Tibial artery (tissue), 4 donors: ENCODE results near the gene TTBK2.

Experiments
- DNase-seq, 2 donors: peaks; one replicate each; pipeline ENCODE4 v3.0.0-alpha.2; 2019
- H3K27ac ChIP-seq, 2 donors: fragments of 200-600 bp; sonication (generic) in 1 of 2; 1 replicate in 1 of 2; 2 replicates in 1 of 2; pipeline ENCODE4 v1.5.1; 2018 to 2019; ENCODE audit warnings: mild to moderate bottlenecking in 1 of 2
- H3K27me3 ChIP-seq, 2 donors: fragments of 200-600 bp; sonication (generic) in 1 of 2; one replicate each; pipeline versions ENCODE4 v1.5.1 to v1.6.0; 2016 to 2019
- H3K36me3 ChIP-seq, 3 donors: fragments of 200-600 bp; sonication (generic) in 2 of 3; one replicate each; pipeline ENCODE4 v1.5.1; 2016 to 2019; ENCODE audit warnings: mild to moderate bottlenecking in 2 of 3
- H3K4me1 ChIP-seq, 4 donors: fragments of 200-600 bp; sonication (generic) in 2 of 4; 1 replicate in 3 of 4; 2 replicates in 1 of 4; pipeline ENCODE4 v1.5.1; 2016 to 2019
- H3K4me3 ChIP-seq, 2 donors: fragments of 200-600 bp; sonication (generic) in 1 of 2; 1 replicate in 1 of 2; 2 replicates in 1 of 2; pipeline ENCODE4 v1.5.1; 2018 to 2019; ENCODE audit warnings: mild to moderate bottlenecking in 2 of 2
- H3K9me3 ChIP-seq, 3 donors: fragments of 200-600 bp; sonication (generic) in 1 of 3; one replicate each; pipeline ENCODE4 v1.5.1; 2016 to 2019
- intact Hi-C: fragments of 100-400 bp; cut with DNase I; formaldehyde crosslinking; loops from one replicate; pipeline ENCODE4 v1.15.0; 2023; ENCODE audit warnings: low total_unique reads
- TF ChIP-seq, protein P1 (sequence below), 2 experiments: fragments of 200-600 bp in 1 of 2; fragments of 450-650 bp in 1 of 2; IDR thresholded peaks; one replicate each; pipeline ENCODE4 v1.5.1; 2017 to 2019; ENCODE audit warnings: antibody characterized with exemption in 2 of 2, mild to moderate bottlenecking in 1 of 2, moderate library complexity in 1 of 2

Gene TTBK2

GRCh38 chr15:42712584-42712983 is 208.0 kb downstream of the TTBK2 start:
- intact Hi-C loops: no loop called here
- no peaks in the 10 kb centered on the region for H3K9me3 ChIP-seq
- TF ChIP-seq, protein P1, sequence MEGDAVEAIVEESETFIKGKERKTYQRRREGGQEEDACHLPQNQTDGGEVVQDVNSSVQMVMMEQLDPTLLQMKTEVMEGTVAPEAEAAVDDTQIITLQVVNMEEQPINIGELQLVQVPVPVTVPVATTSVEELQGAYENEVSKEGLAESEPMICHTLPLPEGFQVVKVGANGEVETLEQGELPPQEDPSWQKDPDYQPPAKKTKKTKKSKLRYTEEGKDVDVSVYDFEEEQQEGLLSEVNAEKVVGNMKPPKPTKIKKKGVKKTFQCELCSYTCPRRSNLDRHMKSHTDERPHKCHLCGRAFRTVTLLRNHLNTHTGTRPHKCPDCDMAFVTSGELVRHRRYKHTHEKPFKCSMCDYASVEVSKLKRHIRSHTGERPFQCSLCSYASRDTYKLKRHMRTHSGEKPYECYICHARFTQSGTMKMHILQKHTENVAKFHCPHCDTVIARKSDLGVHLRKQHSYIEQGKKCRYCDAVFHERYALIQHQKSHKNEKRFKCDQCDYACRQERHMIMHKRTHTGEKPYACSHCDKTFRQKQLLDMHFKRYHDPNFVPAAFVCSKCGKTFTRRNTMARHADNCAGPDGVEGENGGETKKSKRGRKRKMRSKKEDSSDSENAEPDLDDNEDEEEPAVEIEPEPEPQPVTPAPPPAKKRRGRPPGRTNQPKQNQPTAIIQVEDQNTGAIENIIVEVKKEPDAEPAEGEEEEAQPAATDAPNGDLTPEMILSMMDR (IDR thresholded peaks at IDR 0.05): no peak
- DNase-seq: no peak
- no peak overlapping the region for H3K27ac ChIP-seq
- H3K36me3 ChIP-seq: peaks cover 4 to 23% (median 4%) of the 10 kb centered on the region in 3 donors
- H3K4me1 ChIP-seq: peaks cover 0 to 8% (median 1%) of the 10 kb centered on the region in 4 donors
- no peaks in the 10 kb centered on the region for H3K27me3 ChIP-seq
- no peak overlapping the region for H3K4me3 ChIP-seq

DNA sequence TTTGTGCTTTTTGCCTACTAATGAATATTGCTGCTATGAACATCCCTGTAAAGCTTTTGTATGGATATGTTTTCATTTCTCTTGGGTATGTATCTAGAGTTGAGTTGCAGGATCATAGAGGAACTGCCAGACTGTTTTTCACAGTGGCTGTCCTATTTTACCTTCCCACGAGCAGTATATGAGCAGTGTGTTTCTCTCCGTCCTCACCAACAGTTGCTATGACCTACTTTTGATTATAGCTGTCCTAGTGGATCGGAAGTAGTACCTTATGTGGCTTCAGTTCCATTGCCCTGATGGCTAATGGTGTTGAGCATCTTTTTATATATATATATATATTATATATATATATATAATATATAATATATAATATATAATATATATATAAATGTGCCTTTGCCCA is 208.8 kb downstream of the TTBK2 start:
- peaks cover 0 to 15% (median 0%) of the 10 kb centered on the region in 3 donors for H3K36me3 ChIP-seq
- no peaks in the 10 kb centered on the region for H3K9me3 ChIP-seq
- intact Hi-C loops: no loop called here
- H3K4me1 ChIP-seq: peaks cover 0 to 16% (median 4%) of the 10 kb centered on the region in 4 donors
- no peak for DNase-seq
- no peak overlapping the region for H3K27ac ChIP-seq
- TF ChIP-seq, protein P1 (IDR thresholded peaks at IDR 0.05): no peak
- no peak overlapping the region for H3K4me3 ChIP-seq
- H3K27me3 ChIP-seq: no peaks in the 10 kb centered on the region

- intact Hi-C loops: no loop called here
- peaks cover 0 to 12% (median 2%) of the 10 kb centered on the region in 3 donors for H3K36me3 ChIP-seq
- H3K27ac ChIP-seq: no peak overlapping the region
- DNase-seq: no peak
- H3K9me3 ChIP-seq: no peaks in the 10 kb centered on the region
- TF ChIP-seq, protein P1 (IDR thresholded peaks at IDR 0.05): no peak
- peaks cover 0 to 19% (median 4%) of the 10 kb centered on the region in 4 donors for H3K4me1 ChIP-seq
- no peak overlapping the region for H3K4me3 ChIP-seq
- H3K27me3 ChIP-seq: no peaks in the 10 kb centered on the region
These were observed 209.9 kb downstream of the TTBK2 start for GRCh38 chr15:42710662-42711061.

DNA sequence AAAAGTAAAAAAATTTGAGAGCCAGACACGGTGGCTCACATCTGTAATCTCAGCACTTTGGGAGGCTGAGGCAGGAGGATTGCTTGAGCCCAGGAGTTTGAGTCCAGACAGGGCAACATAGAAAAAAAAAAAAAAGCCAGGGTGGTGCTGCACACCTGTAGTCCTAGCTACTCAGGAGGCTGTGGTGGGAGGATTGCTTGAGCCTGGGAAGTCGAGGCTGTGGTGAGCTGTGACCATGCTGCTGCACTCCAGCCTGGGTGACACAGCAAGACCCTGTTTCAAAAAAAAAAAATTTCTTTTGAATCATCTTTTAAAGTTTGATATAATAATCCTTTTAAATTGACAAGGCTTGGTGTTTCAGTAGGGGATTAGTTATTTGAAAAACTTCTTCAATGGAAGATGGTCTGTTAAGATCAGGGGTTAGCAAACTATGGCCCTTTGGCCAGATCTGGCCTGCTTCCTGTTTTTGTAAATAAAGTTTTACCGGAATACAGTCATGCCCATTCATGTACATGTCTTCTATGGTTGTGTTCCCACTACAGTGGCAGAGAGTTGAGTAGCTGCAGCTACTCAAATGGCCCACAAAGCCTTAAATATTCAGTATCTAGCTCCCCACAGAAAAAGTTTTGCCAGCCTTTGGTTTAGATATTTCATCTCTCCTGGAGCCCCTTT is 212.6 kb downstream of the TTBK2 start:
- peak overlapping the region in 1 of 2 donors; percentile 5 for H3K27ac ChIP-seq
- no peak overlapping the region for H3K4me3 ChIP-seq
- H3K9me3 ChIP-seq: no peaks in the 10 kb centered on the region
- no peak for DNase-seq
- H3K4me1 ChIP-seq: peaks cover 0 to 19% (median 4%) of the 10 kb centered on the region in 4 donors
- peaks cover 4 to 17% (median 5%) of the 10 kb centered on the region in 3 donors for H3K36me3 ChIP-seq
- no peaks in the 10 kb centered on the region for H3K27me3 ChIP-seq
- intact Hi-C loops: loop anchor here (5.0 kb wide), 1 partner anchor 214 kb away; the partner anchor contains the start of gene TTBK2
- TF ChIP-seq, protein P1 (IDR thresholded peaks at IDR 0.05): no peak

GRCh38 chr15:42707068-42707467 is 213.5 kb downstream of the TTBK2 start:
- TF ChIP-seq, protein P1 (IDR thresholded peaks at IDR 0.05): no peak
- peaks cover 0 to 19% (median 4%) of the 10 kb centered on the region in 4 donors for H3K4me1 ChIP-seq
- no peaks in the 10 kb centered on the region for H3K9me3 ChIP-seq
- no peak for DNase-seq
- H3K27ac ChIP-seq: peak overlapping the region in 1 of 2 donors; percentile 21
- no peaks in the 10 kb centered on the region for H3K27me3 ChIP-seq
- intact Hi-C loops: loop anchor here (5.0 kb wide), 1 partner anchor 215 kb away; the partner anchor contains the start of gene TTBK2
- no peak overlapping the region for H3K4me3 ChIP-seq
- H3K36me3 ChIP-seq: peaks cover 7 to 25% (median 12%) of the 10 kb centered on the region in 3 donors
